K562 (cell line): ENCODE data around the gene JPH4. TPM values are rescaled to one million over a fixed set of nuclear protein-coding genes. Genes with fewer than 3 reads are reported as not detected.
A peak's percentile ranks its signal among the peaks of the same experiment; 100 is the strongest.

Experiments used
- ATAC-seq: fragments of 200-7000 bp; cut with Tn5 transposase; 3 replicates; pipeline ENCODE4 v1.9.1; 2020; ENCODE audit warnings: moderate library complexity
- BruUV-seq: library from RNA; stranded (reverse); fragments of 400-500 nt; replicated peaks from 2 replicates; lab custom pipeline; 2021; lab: Mats Ljungman, UMichigan
- CTCF ChIA-PET: fragments of 300-600 bp; formaldehyde crosslinking; extraction: SDS; loops from one replicate; lab custom pipeline; 2021; ENCODE audit warnings: low intra/inter-chr PET ratio; lab: Yijun Ruan, JAX
- POLR2A ChIA-PET: fragments of 300-600, 350-650 bp; sonication (Branson Sonifier 250); formaldehyde crosslinking; extraction: SDS; loops from one replicate; lab custom pipeline; 2021; ENCODE audit warnings: antibody characterized with exemption, inconsistent platforms; lab: Yijun Ruan, JAX
- DNase-seq, 4 experiments: peaks; one replicate each; pipeline versions ENCODE4 v3.0.0 to v3.0.0-alpha.2; 2011 to 2018; ENCODE audit warnings: low spot score in 3 of 4, mixed read lengths in 3 of 4; ENCODE audit errors: extremely low read depth in 1 of 4
- FAIRE-seq: peaks from 2 replicates; lab custom pipeline; 2011; peaks lifted over from hg19 to GRCh38; lab: Jason Lieb, UNC
- H2AFZ ChIP-seq: 2 replicates; pipeline ENCODE4 v1.6.0; 2011; ENCODE audit warnings: low read depth, low read length, control low read depth, inconsistent platforms
- H3K27ac ChIP-seq: fragments of 200-600 bp; 3 replicates; pipeline ENCODE4 v1.8.0; 2011; ENCODE audit warnings: low read depth, mild to moderate bottlenecking, control low read depth, inconsistent platforms, low read length, moderate library complexity, mixed read lengths; ENCODE audit errors: extremely low read depth
- H3K27me3 ChIP-seq, 2 experiments: fragments of 300-600 bp in 1 of 2; 2 replicates in 1 of 2; 3 replicates in 1 of 2; pipeline versions ENCODE4 v1.6.0 to v1.8.0; 2011; ENCODE audit warnings: inconsistent platforms in 2 of 2, low read length in 2 of 2, mild to moderate bottlenecking in 1 of 2, mixed read lengths in 1 of 2, moderate library complexity in 1 of 2; ENCODE audit not compliant: control insufficient read depth in 2 of 2, insufficient read depth in 2 of 2
- H3K36me3 ChIP-seq: fragments of 300-600 bp; 3 replicates; pipeline ENCODE4 v1.8.0; 2011; ENCODE audit warnings: mild to moderate bottlenecking, low read length, inconsistent platforms; ENCODE audit not compliant: control insufficient read depth, insufficient read depth
- H3K4me1 ChIP-seq, 2 experiments: fragments of 200-600 bp in 1 of 2; replicated peaks in 1 of 2; 2 replicates in 1 of 2; 3 replicates in 1 of 2; pipeline versions ENCODE4 v1.5.1 to v1.8.0; 2011; ENCODE audit warnings: inconsistent platforms in 2 of 2, low read length in 2 of 2, mild to moderate bottlenecking in 1 of 2, mixed read lengths in 1 of 2, moderate library complexity in 1 of 2; ENCODE audit not compliant: control insufficient read depth in 2 of 2, insufficient read depth in 2 of 2
- H3K4me2 ChIP-seq: 2 replicates; pipeline ENCODE4 v1.6.1; 2011; ENCODE audit warnings: low read length, control low read depth, inconsistent platforms, mixed read lengths; ENCODE audit not compliant: insufficient read depth
- H3K4me3 ChIP-seq: fragments of 200-600 bp; sonication (generic), shearing (Covaris generic); 2 replicates; pipeline ENCODE4 v1.5.1; 2016; ENCODE audit warnings: control low read depth, inconsistent platforms
- H3K79me2 ChIP-seq: fragments of 200-600 bp; 3 replicates; pipeline ENCODE4 v1.8.0; 2011; ENCODE audit warnings: low read length, inconsistent platforms; ENCODE audit not compliant: control insufficient read depth, insufficient read depth
- H3K9ac ChIP-seq, 2 experiments: 2 replicates each; pipeline versions ENCODE4 v1.6.0 to v1.6.1; 2011; ENCODE audit warnings: low read depth in 2 of 2, low read length in 2 of 2, control low read depth in 1 of 2, inconsistent platforms in 1 of 2, mild to moderate bottlenecking in 1 of 2, mixed read lengths in 1 of 2; ENCODE audit not compliant: insufficient read depth in 1 of 2
- H3K9me1 ChIP-seq: one replicate; pipeline ENCODE4 v1.6.0; 2011; ENCODE audit warnings: inconsistent platforms, mild to moderate bottlenecking, low read length, moderate library complexity; ENCODE audit not compliant: control insufficient read depth, insufficient read depth
- H3K9me3 ChIP-seq: replicated peaks from 2 replicates; pipeline ENCODE4 v1.5.1; 2011; ENCODE audit warnings: low read depth, low read length, inconsistent platforms; ENCODE audit not compliant: control insufficient read depth, insufficient read depth
- H4K20me1 ChIP-seq: replicated peaks from 2 replicates; pipeline ENCODE4 v1.6.1; 2011; ENCODE audit warnings: low read length, inconsistent platforms, mixed read lengths; ENCODE audit not compliant: control insufficient read depth, insufficient read depth
- ATF1 ChIP-seq, 2 experiments: fragments of 450-650 bp in 1 of 2; IDR thresholded peaks; 2 replicates each; pipeline ENCODE4 v1.6.1; 2016; ENCODE audit warnings: missing compliant biosample characterization in 1 of 2, missing genetic modification characterization in 1 of 2
- ATF7 ChIP-seq: fragments of 450-650 bp; IDR thresholded peaks from 2 replicates; pipeline ENCODE4 v1.7.1; 2014; ENCODE audit warnings: mild to moderate bottlenecking, moderate library complexity
- DMBX1 ChIP-seq: fragments of 250-450 bp; sonication (Bioruptor Pico); IDR thresholded peaks from 2 replicates; pipeline ENCODE4 v1.8.0; 2022; ENCODE audit warnings: inconsistent platforms, mild to moderate bottlenecking, moderate library complexity, borderline replicate concordance
- DPF2 ChIP-seq: fragments of 450-650 bp; IDR thresholded peaks from 2 replicates; pipeline ENCODE4 v1.6.1; 2016
- HEY1 ChIP-seq: fragments of 250-450 bp; sonication (Bioruptor Pico); IDR thresholded peaks from 2 replicates; pipeline ENCODE4 v1.5.0; 2020; ENCODE audit warnings: mild to moderate bottlenecking, moderate library complexity, borderline replicate concordance
- KAT8 ChIP-seq: fragments of 450-650 bp; IDR thresholded peaks from 2 replicates; pipeline ENCODE4 v1.6.1; 2016; ENCODE audit warnings: low read depth, mild to moderate bottlenecking
- KLF1 ChIP-seq: fragments of 450-650 bp; IDR thresholded peaks from 2 replicates; pipeline ENCODE4 v1.6.1; 2016; ENCODE audit warnings: missing genetic modification characterization, missing compliant biosample characterization
- MAZ ChIP-seq, 2 experiments: fragments of 450-650 bp in 1 of 2; sonication (generic) in 1 of 2; formaldehyde crosslinking; IDR thresholded peaks in 1 of 2; conservative IDR thresholded peaks in 1 of 2; 2 replicates each; pipeline versions ENCODE4 v1.4.0 to v1.5.0; 2020; ENCODE audit warnings: mild to moderate bottlenecking in 1 of 2, missing genetic modification reagents in 1 of 2
- NFYB ChIP-seq: IDR thresholded peaks from 2 replicates; pipeline ENCODE4 v1.6.1; 2011; ENCODE audit warnings: mild to moderate bottlenecking, moderate library complexity; ENCODE audit not compliant: insufficient read length; ENCODE audit errors: extremely low read depth
- NR2C2 ChIP-seq, 2 experiments: fragments of 200-800 bp in 1 of 2; sonication (Bioruptor generic) in 1 of 2; sonication (generic) in 1 of 2; formaldehyde crosslinking in 1 of 2; IDR thresholded peaks; 2 replicates each; pipeline versions ENCODE4 v1.6.1 to v1.8.0; 2016 to 2022; ENCODE audit warnings: mild to moderate bottlenecking in 1 of 2, missing compliant biosample characterization in 1 of 2, missing genetic modification characterization in 1 of 2, missing genetic modification reagents in 1 of 2
- RBM25 ChIP-seq: fragments of 200-400 bp; formaldehyde crosslinking; IDR thresholded peaks from 2 replicates; pipeline ENCODE4 v1.6.1; 2018; ENCODE audit warnings: low read length, low read depth, moderate library complexity; ENCODE audit not compliant: severe bottlenecking
- RHOXF2B ChIP-seq: fragments of 250-450 bp; sonication (Bioruptor Pico); conservative IDR thresholded peaks from 2 replicates; pipeline ENCODE4 v1.5.1; 2021
- SMARCA4 ChIP-seq: fragments of 450-650 bp; IDR thresholded peaks from 2 replicates; pipeline ENCODE4 v1.6.1; 2016
- SMARCE1 ChIP-seq: fragments of 450-650 bp; IDR thresholded peaks from 2 replicates; pipeline ENCODE4 v1.7.1; 2016; ENCODE audit warnings: mild to moderate bottlenecking
- TBP ChIP-seq: optimal IDR thresholded peaks from 2 replicates; pipeline ENCODE3; 2011; ENCODE audit warnings: low read depth, low read length, improper control_type of control experiment
- WHSC1 ChIP-seq: IDR thresholded peaks from one replicate; pipeline ENCODE4 v1.6.1; 2012; ENCODE audit warnings: low read length, control low read depth, inconsistent platforms
- ZNF444 ChIP-seq: fragments of 250-450 bp; sonication (Bioruptor Pico); IDR thresholded peaks from 2 replicates; pipeline ENCODE4 v1.4.0; 2020; ENCODE audit warnings: mild to moderate bottlenecking, moderate library complexity
- WGBS: fragments of 100-300 bp; shearing (Covaris generic); methylation state at CpG from one replicate; pipeline ENCODE4 v1.1.6; 2016; ENCODE audit warnings: low coverage, mixed read lengths; ENCODE audit not compliant: insufficient coverage; ENCODE audit errors: missing lambda C conversion rate; 5-methylcytosine and 5-hydroxymethylcytosine counted together
- in situ Hi-C: fragments of 300-500 bp; cut with MboI; formaldehyde crosslinking; loops from 4 replicates; pipeline ENCODE4 v1.15.0; 2018; ENCODE audit warnings: inconsistent platforms, mixed read lengths
- intact Hi-C: fragments of 100-400 bp; cut with micrococcal nuclease; formaldehyde crosslinking; loops from 2 replicates; pipeline ENCODE4 v1.14.2; 2022
- polyA plus RNA-seq, 8 experiments: library from polyadenylated mRNA; depleted of rRNA in 4 of 8; stranded (reverse) in 5 of 8; unstranded in 3 of 8; fragments of >200 nt; fragmentation: Nextera tagmentation in 2 of 8; fragmentation: Illumina TruSeq in 1 of 8; extraction: Ambion mirVana in 2 of 8; extraction: Trizol in 1 of 8; gene quantifications; 2 replicates each; pipeline versions ENCODE4 v1.2.1 to v1.2.3, GENCODE V29; 2011 to 2014; ENCODE audit warnings: inconsistent platforms in 1 of 8, missing spikeins in 1 of 8
- total RNA-seq, 7 experiments: library from RNA; depleted of rRNA in 6 of 7; stranded (reverse); fragments of >200 nt in 6 of 7; fragmentation: Illumina TruSeq in 2 of 7; extraction: Trizol in 2 of 7; gene quantifications; 2 replicates each; pipeline versions ENCODE4 v1.2.1 to v1.2.3, GENCODE V29; 2011 to 2021; ENCODE audit warnings: low replicate concordance in 1 of 7
- TF ChIP-seq, protein P1 (sequence below): fragments of 450-650 bp; formaldehyde crosslinking; IDR thresholded peaks from 2 replicates; pipeline ENCODE4 v1.4.0; 2020; ENCODE audit warnings: mild to moderate bottlenecking, moderate library complexity
- TF ChIP-seq, protein P2 (sequence below), 3 experiments: IDR thresholded peaks in 2 of 3; conservative IDR thresholded peaks in 1 of 3; 2 replicates each; pipeline ENCODE4 v1.5.1; 2011 to 2012; ENCODE audit warnings: low read length in 3 of 3, mild to moderate bottlenecking in 3 of 3, control low read depth in 2 of 3, improper control_type of control experiment in 1 of 3, inconsistent platforms in 1 of 3, low read depth in 1 of 3, mixed read lengths in 1 of 3, moderate library complexity in 1 of 3; ENCODE audit not compliant: insufficient read depth in 2 of 3

The JPH4 gene
- total and polyA plus RNA-seq, 9 of the 15 experiments (the other 6 are each of a cell fraction or from before 2014, with no cell fraction given): 0.04 to 0.13 (median 0.06) TPM; not detected in 5

DNA sequence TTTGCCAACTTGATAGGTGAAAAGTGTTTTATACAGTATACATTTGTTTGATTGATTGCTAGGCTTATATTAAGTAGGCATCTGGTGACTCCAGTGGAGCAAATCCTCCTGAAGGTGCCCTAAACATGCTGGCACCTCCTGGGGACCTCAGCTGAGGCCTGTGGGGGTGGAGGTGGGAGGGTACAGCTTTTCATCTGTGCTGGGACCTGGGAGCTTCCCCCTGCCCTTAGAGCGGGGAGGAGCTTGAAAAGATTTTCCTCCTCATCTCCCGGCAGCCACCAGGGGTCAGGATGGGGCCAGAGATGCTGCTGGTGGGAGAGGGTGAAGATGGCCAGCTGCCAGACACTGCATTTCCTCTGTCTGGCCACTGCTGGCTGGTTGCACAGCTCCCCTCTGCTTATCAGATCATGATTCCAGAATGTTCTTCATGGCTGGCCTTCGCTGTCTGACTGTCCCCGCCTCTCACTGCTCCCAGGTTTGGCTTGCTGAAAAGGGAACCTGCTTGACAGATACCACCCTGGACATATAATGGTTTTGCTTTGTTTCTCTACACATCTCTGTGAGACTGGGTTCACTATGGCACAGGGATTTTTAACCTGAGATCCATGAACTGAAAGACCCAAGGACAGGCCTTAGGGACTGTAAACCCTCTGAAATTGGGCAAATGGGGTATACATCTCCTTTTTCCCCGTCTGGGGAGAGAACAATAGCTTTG is 10.5 kb upstream of the JPH4 start:
- intact Hi-C loops (loop anchor here (2.0 to 10.0 kb wide), 4 partner anchors 34 to 363 kb away; partner anchors contain the start of gene DHRS4), in situ Hi-C loops (no loop called here)
- ATAC-seq (peak; percentile 100), DNase-seq (peak; percentile 89 to 92 (median 91)), FAIRE-seq (peak; percentile 99)
- no peaks in the 10 kb centered on the region for H3K9me3 ChIP-seq
- POLR2A ChIA-PET: interaction anchor here (0.6 kb wide), 2 partner anchors 9 to 47 kb away, joined by 3 read pairs; partner anchors contain the start of gene DHRS2
- peak overlapping the region; percentile 1; the same call in 1 of the 2 replicates for H3K4me2 ChIP-seq
- no peak overlapping the region for H3K9ac ChIP-seq
- no peaks in the 10 kb centered on the region; a peak in 1 of 5 replicates for H3K27me3 ChIP-seq
- BruUV-seq: no TSS peak
- no peaks in the 10 kb centered on the region for H4K20me1 ChIP-seq
- no peak overlapping the region for H3K27ac ChIP-seq
- no peaks in the 10 kb centered on the region for H3K36me3 ChIP-seq
- no peak overlapping the region for H3K4me3 ChIP-seq
- no peaks in the 10 kb centered on the region for H3K9me1 ChIP-seq
- peak overlapping the region; percentile 69; the same call in 1 of the 2 replicates for H2AFZ ChIP-seq
- H3K4me1 ChIP-seq: peaks cover 5% of the 10 kb centered on the region in 2 experiments; a peak in 3 of 5 replicates
- 4% methylated on average over 4 of the region's 5 CpGs for WGBS
- no peaks in the 10 kb centered on the region for H3K79me2 ChIP-seq
- CTCF ChIA-PET: interaction anchor here (0.6 to 1.4 kb wide), 6 partner anchors 20 to 843 kb away, joined by 3 to 7 read pairs (median 3); no protein-coding TSS in a partner anchor
- TF ChIP-seq TBP: no peak
- peak; percentile 63; the same call in 1 of the 2 replicates for TF ChIP-seq DPF2
- peak; percentile 51; the same call in 1 of the 2 replicates for TF ChIP-seq ATF7
- TF ChIP-seq DMBX1 (CRISPR knock-in tag): no peak
- no peak for TF ChIP-seq KLF1 (tag)
- no peak for TF ChIP-seq KAT8
- TF ChIP-seq RHOXF2B (CRISPR knock-in tag): no peak
- no peak for TF ChIP-seq WHSC1
- no peak for TF ChIP-seq ATF1 (CRISPR knock-in tag; IDR thresholded peaks at IDR 0.05)
- 0 out of 2 replicates have a peak, but pooled peaks have one; percentile 15 for TF ChIP-seq ATF1 (tag; IDR thresholded peaks at IDR 0.05)
- TF ChIP-seq HEY1 (CRISPR knock-in tag): no peak
- no peak for TF ChIP-seq NR2C2 (CRISPR knock-in tag; IDR thresholded peaks at IDR 0.05)
- TF ChIP-seq NR2C2 (tag; IDR thresholded peaks at IDR 0.05): no peak
- peak; percentile 47; the same call in 1 of the 2 replicates for TF ChIP-seq SMARCA4
- TF ChIP-seq RBM25: no peak
- 0 out of 2 replicates have a peak, but pooled peaks have one; percentile 37 for TF ChIP-seq SMARCE1
- TF ChIP-seq, protein P1, sequence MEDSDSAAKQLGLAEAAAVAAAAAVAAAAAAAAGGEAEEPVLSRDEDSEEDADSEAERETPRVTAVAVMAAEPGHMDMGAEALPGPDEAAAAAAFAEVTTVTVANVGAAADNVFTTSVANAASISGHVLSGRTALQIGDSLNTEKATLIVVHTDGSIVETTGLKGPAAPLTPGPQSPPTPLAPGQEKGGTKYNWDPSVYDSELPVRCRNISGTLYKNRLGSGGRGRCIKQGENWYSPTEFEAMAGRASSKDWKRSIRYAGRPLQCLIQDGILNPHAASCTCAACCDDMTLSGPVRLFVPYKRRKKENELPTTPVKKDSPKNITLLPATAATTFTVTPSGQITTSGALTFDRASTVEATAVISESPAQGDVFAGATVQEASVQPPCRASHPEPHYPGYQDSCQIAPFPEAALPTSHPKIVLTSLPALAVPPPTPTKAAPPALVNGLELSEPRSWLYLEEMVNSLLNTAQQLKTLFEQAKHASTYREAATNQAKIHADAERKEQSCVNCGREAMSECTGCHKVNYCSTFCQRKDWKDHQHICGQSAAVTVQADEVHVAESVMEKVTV (CRISPR knock-in tag): peak; percentile 75
- TF ChIP-seq ZNF444 (CRISPR knock-in tag): no peak
- peak in 1 of 2 experiments; percentile 52; a peak in 2 of 4 replicates for TF ChIP-seq MAZ (CRISPR knock-in tag; conservative IDR thresholded peaks at IDR 0.05 in 1 of 2, IDR thresholded peaks at IDR 0.05 in 1 of 2)
- TF ChIP-seq, protein P2, sequence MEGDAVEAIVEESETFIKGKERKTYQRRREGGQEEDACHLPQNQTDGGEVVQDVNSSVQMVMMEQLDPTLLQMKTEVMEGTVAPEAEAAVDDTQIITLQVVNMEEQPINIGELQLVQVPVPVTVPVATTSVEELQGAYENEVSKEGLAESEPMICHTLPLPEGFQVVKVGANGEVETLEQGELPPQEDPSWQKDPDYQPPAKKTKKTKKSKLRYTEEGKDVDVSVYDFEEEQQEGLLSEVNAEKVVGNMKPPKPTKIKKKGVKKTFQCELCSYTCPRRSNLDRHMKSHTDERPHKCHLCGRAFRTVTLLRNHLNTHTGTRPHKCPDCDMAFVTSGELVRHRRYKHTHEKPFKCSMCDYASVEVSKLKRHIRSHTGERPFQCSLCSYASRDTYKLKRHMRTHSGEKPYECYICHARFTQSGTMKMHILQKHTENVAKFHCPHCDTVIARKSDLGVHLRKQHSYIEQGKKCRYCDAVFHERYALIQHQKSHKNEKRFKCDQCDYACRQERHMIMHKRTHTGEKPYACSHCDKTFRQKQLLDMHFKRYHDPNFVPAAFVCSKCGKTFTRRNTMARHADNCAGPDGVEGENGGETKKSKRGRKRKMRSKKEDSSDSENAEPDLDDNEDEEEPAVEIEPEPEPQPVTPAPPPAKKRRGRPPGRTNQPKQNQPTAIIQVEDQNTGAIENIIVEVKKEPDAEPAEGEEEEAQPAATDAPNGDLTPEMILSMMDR (IDR thresholded peaks at IDR 0.05 in 2 of 3, conservative IDR thresholded peaks at IDR 0.05 in 1 of 3; ENCODE audit: insufficient read depth in 2 of 3, low read depth in 1 of 3, low read length in 3 of 3): peak; percentile 91 to 97 (median 93)
- TF ChIP-seq NFYB: no peak
